A549 (cell line): ENCODE measurements around the gene HTR5A.

Source experiments
- BCL3 ChIP-seq: fragments of >200 bp; sonication (Bioruptor Twin); formaldehyde crosslinking; IDR thresholded peaks from 3 replicates; pipeline ENCODE4 v1.6.1; 2016
- EHMT2 ChIP-seq: fragments of 200-600 bp; sonication (generic); IDR thresholded peaks from 2 replicates; pipeline ENCODE4 v1.6.1; 2016; ENCODE audit warnings: antibody characterized with exemption, low read depth, mild to moderate bottlenecking, moderate library complexity
- EP300 ChIP-seq, 2 experiments: fragments of >200 bp; sonication (Bioruptor Twin); formaldehyde crosslinking; IDR thresholded peaks; 2 replicates in 1 of 2; 3 replicates in 1 of 2; pipeline ENCODE4 v1.6.1; 2016 to 2017
- HOXA7 ChIP-seq: fragments of 250-450 bp; sonication (Bioruptor Pico); IDR thresholded peaks from 2 replicates; pipeline ENCODE4 v1.5.0; 2020; ENCODE audit warnings: mild to moderate bottlenecking, moderate library complexity
- MAX ChIP-seq: IDR thresholded peaks from 2 replicates; pipeline ENCODE4 v1.6.1; 2012
- MAZ ChIP-seq: fragments of 150-350 bp; IDR thresholded peaks from 2 replicates; pipeline ENCODE4 v1.6.1; 2014; ENCODE audit warnings: antibody characterized with exemption, low read depth, low read length, borderline replicate concordance
- NFE2L2 ChIP-seq: fragments of 150-350 bp; conservative IDR thresholded peaks from 2 replicates; pipeline ENCODE4 v1.6.1; 2014; ENCODE audit warnings: low read length
- POLR2A ChIP-seq: IDR thresholded peaks from 2 replicates; pipeline ENCODE4 v1.6.1; 2012; ENCODE audit warnings: mild to moderate bottlenecking, low read length
- SMC3 ChIP-seq: fragments of >200 bp; sonication (Bioruptor Twin); formaldehyde crosslinking; IDR thresholded peaks from 3 replicates; pipeline ENCODE4 v1.6.1; 2018; ENCODE audit warnings: inconsistent platforms
- TF ChIP-seq, protein P1 (sequence below): fragments of >200 bp; sonication (Bioruptor Twin); formaldehyde crosslinking; IDR thresholded peaks from 3 replicates; pipeline ENCODE4 v1.5.1; 2016
- TF ChIP-seq, protein P2 (sequence below): fragments of 200-600 bp; sonication (generic); IDR thresholded peaks from 2 replicates; pipeline ENCODE4 v1.6.1; 2016; ENCODE audit warnings: antibody characterized with exemption, mild to moderate bottlenecking, moderate library complexity

GRCh38 chr7:155106356-155106755 lies 36.2 kb downstream of the HTR5A start:
- TF ChIP-seq EP300 (IDR thresholded peaks at IDR 0.05): no peak
- TF ChIP-seq, protein P1, sequence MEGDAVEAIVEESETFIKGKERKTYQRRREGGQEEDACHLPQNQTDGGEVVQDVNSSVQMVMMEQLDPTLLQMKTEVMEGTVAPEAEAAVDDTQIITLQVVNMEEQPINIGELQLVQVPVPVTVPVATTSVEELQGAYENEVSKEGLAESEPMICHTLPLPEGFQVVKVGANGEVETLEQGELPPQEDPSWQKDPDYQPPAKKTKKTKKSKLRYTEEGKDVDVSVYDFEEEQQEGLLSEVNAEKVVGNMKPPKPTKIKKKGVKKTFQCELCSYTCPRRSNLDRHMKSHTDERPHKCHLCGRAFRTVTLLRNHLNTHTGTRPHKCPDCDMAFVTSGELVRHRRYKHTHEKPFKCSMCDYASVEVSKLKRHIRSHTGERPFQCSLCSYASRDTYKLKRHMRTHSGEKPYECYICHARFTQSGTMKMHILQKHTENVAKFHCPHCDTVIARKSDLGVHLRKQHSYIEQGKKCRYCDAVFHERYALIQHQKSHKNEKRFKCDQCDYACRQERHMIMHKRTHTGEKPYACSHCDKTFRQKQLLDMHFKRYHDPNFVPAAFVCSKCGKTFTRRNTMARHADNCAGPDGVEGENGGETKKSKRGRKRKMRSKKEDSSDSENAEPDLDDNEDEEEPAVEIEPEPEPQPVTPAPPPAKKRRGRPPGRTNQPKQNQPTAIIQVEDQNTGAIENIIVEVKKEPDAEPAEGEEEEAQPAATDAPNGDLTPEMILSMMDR: no peak
- TF ChIP-seq, protein P2, sequence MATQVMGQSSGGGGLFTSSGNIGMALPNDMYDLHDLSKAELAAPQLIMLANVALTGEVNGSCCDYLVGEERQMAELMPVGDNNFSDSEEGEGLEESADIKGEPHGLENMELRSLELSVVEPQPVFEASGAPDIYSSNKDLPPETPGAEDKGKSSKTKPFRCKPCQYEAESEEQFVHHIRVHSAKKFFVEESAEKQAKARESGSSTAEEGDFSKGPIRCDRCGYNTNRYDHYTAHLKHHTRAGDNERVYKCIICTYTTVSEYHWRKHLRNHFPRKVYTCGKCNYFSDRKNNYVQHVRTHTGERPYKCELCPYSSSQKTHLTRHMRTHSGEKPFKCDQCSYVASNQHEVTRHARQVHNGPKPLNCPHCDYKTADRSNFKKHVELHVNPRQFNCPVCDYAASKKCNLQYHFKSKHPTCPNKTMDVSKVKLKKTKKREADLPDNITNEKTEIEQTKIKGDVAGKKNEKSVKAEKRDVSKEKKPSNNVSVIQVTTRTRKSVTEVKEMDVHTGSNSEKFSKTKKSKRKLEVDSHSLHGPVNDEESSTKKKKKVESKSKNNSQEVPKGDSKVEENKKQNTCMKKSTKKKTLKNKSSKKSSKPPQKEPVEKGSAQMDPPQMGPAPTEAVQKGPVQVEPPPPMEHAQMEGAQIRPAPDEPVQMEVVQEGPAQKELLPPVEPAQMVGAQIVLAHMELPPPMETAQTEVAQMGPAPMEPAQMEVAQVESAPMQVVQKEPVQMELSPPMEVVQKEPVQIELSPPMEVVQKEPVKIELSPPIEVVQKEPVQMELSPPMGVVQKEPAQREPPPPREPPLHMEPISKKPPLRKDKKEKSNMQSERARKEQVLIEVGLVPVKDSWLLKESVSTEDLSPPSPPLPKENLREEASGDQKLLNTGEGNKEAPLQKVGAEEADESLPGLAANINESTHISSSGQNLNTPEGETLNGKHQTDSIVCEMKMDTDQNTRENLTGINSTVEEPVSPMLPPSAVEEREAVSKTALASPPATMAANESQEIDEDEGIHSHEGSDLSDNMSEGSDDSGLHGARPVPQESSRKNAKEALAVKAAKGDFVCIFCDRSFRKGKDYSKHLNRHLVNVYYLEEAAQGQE: no peak
- TF ChIP-seq POLR2A: no peak
- TF ChIP-seq HOXA7 (CRISPR knock-in tag): no peak
- no peak for TF ChIP-seq MAZ
- no peak for TF ChIP-seq NFE2L2
- no peak for TF ChIP-seq BCL3
- TF ChIP-seq EHMT2: no peak
- TF ChIP-seq SMC3: no peak
- TF ChIP-seq MAX: no peak
